OCI-LY7 (cell line): ENCODE measurements around the gene CRHR1. TPM values are rescaled to one million over a fixed set of nuclear protein-coding genes. Genes with fewer than 3 reads are reported as not detected.

Experiments used
- BruUV-seq: library from RNA; stranded (reverse); fragments of 400-500 nt; replicated peaks from 2 replicates; lab custom pipeline; 2021; lab: Mats Ljungman, UMichigan
- CTCF ChIA-PET: fragments of 300-600 bp; sonication (Branson Sonifier 250); formaldehyde crosslinking; loops from one replicate; lab custom pipeline; 2022; ENCODE audit warnings: antibody characterized with exemption; ENCODE audit not compliant: unreplicated experiment; lab: Charles Lee
- POLR2A ChIA-PET: fragments of 300-600 bp; sonication (Branson Sonifier 250); formaldehyde crosslinking; loops from one replicate; lab custom pipeline; 2022; ENCODE audit warnings: antibody characterized with exemption; lab: Charles Lee
- DNase-seq: peaks from one replicate; pipeline ENCODE4 v3.0.0-alpha.2; 2015; ENCODE audit warnings: low spot score
- H2AFZ ChIP-seq: fragments of 200-600 bp; sonication (generic), shearing (Covaris generic); 2 replicates; pipeline ENCODE4 v1.6.1; 2014; ENCODE audit warnings: mild to moderate bottlenecking, antibody characterized with exemption, low read length, moderate library complexity
- H3K27ac ChIP-seq: fragments of 200-600 bp; sonication (generic); 2 replicates; pipeline ENCODE4 v1.5.1; 2014; ENCODE audit warnings: mixed run types, low read depth, mild to moderate bottlenecking, moderate library complexity, low read length, inconsistent platforms; ENCODE audit not compliant: poor library complexity, severe bottlenecking
- H3K36me3 ChIP-seq: fragments of 200-600 bp; sonication (generic); 2 replicates; pipeline ENCODE4 v1.6.1; 2014; ENCODE audit warnings: mild to moderate bottlenecking, antibody characterized with exemption, low read length, moderate library complexity, mixed read lengths; ENCODE audit not compliant: insufficient read depth
- H3K4me1 ChIP-seq: fragments of 200-600 bp; sonication (generic); 2 replicates; pipeline ENCODE4 v1.5.1; 2014; ENCODE audit warnings: mild to moderate bottlenecking, low read length; ENCODE audit not compliant: insufficient read depth, poor library complexity, severe bottlenecking
- H3K4me2 ChIP-seq: fragments of 200-600 bp; sonication (generic); 2 replicates; pipeline ENCODE4 v1.6.1; 2014; ENCODE audit warnings: mild to moderate bottlenecking, low read length
- H3K4me3 ChIP-seq: fragments of 200-600 bp; sonication (generic); 2 replicates; pipeline ENCODE4 v1.5.1; 2014; ENCODE audit warnings: mild to moderate bottlenecking, low read depth, low read length; ENCODE audit not compliant: poor library complexity, severe bottlenecking
- H3K79me2 ChIP-seq: fragments of 200-600 bp; sonication (generic); 2 replicates; pipeline ENCODE4 v1.6.1; 2016; ENCODE audit warnings: low read depth, mild to moderate bottlenecking, low read length, moderate library complexity, mixed read lengths; ENCODE audit not compliant: insufficient read depth
- H3K9me2 ChIP-seq: fragments of 200-600 bp; sonication (generic); 2 replicates; pipeline ENCODE4 v1.6.1; 2016; ENCODE audit warnings: mild to moderate bottlenecking, low read length, mixed read lengths; ENCODE audit not compliant: insufficient read depth
- H3K9me3 ChIP-seq: fragments of 200-600 bp; sonication (generic); 2 replicates; pipeline ENCODE4 v1.6.1; 2014; ENCODE audit warnings: mild to moderate bottlenecking, mixed run types, low read length, mixed read lengths
- H4K20me1 ChIP-seq: fragments of 200-600 bp; sonication (generic); 2 replicates; pipeline ENCODE4 v1.6.1; 2014; ENCODE audit warnings: mild to moderate bottlenecking, antibody characterized with exemption, low read length, moderate library complexity, mixed read lengths; ENCODE audit not compliant: insufficient read depth
- CTCF ChIP-seq: fragments of 200-600 bp; sonication (generic); conservative IDR thresholded peaks from 2 replicates; pipeline ENCODE4 v1.5.1; 2014; ENCODE audit warnings: mild to moderate bottlenecking, antibody characterized with exemption, low read length, moderate library complexity, mixed read lengths
- EZH2phosphoT487 ChIP-seq: fragments of 200-600 bp; sonication (generic); IDR thresholded peaks from 2 replicates; pipeline ENCODE4 v1.6.1; 2018; ENCODE audit warnings: low read depth, borderline replicate concordance, mild to moderate bottlenecking, mixed run types, antibody characterized with exemption, low read length, moderate library complexity, mixed read lengths
- intact Hi-C: fragments of 100-400 bp; cut with micrococcal nuclease; formaldehyde crosslinking; loops from one replicate; pipeline ENCODE4 v1.10.0; 2022; ENCODE audit not compliant: unreplicated experiment
- total RNA-seq, 2 experiments: library from RNA; depleted of rRNA in 1 of 2; stranded (reverse); fragments of >200 nt in 1 of 2; shearing (Covaris generic) in 1 of 2; gene quantifications; 2 replicates each; pipeline ENCODE4 v1.2.3, GENCODE V29; 2014 to 2022

CRHR1 gene
- total RNA-seq, 2 experiments from 2014 or later: not detected

- intact Hi-C loops: no loop called here
- Histone ChIP-seq H4K20me1 (no peaks in the 10 kb centered on the region), H3K36me3 (no peaks in the 10 kb centered on the region), H3K9me2 (no peaks in the 10 kb centered on the region), H3K79me2 (no peaks in the 10 kb centered on the region), H3K27ac (no peak overlapping the region), H3K9me3 (no peaks in the 10 kb centered on the region), H3K4me2 (no peak overlapping the region), H3K4me3 (no peak overlapping the region), H2AFZ (no peak overlapping the region), H3K4me1 (no peaks in the 10 kb centered on the region)
- ChIA-PET POLR2A (no interaction called here), CTCF (interaction anchor here (0.6 kb wide), 1 partner anchor 141 kb away, joined by 3 read pairs; no protein-coding TSS in a partner anchor)
- no TSS peak for BruUV-seq
- no peak for TF ChIP-seq EZH2phosphoT487
- DNase-seq: no peak
Observed at GRCh38 chr17:45787656-45788055, 3.5 kb downstream of the CRHR1 start.

- H3K4me1 ChIP-seq: no peaks in the 10 kb centered on the region
- H3K79me2 ChIP-seq: no peaks in the 10 kb centered on the region
- H3K36me3 ChIP-seq: no peaks in the 10 kb centered on the region
- no peaks in the 10 kb centered on the region for H3K9me3 ChIP-seq
- no peak overlapping the region for H3K27ac ChIP-seq
- no peak overlapping the region for H3K4me2 ChIP-seq
- CTCF ChIA-PET: interaction anchor here (0.6 kb wide), 1 partner anchor 141 kb away, joined by 3 read pairs; no protein-coding TSS in a partner anchor
- no peaks in the 10 kb centered on the region for H3K9me2 ChIP-seq
- TF ChIP-seq EZH2phosphoT487 (no peak), CTCF (no peak)
- DNase-seq: no peak
- intact Hi-C loops: no loop called here
- POLR2A ChIA-PET: no interaction called here
- no peak overlapping the region for H2AFZ ChIP-seq
- H3K4me3 ChIP-seq: no peak overlapping the region
- H4K20me1 ChIP-seq: no peaks in the 10 kb centered on the region
- no TSS peak for BruUV-seq
Observed at GRCh38 chr17:45788057-45788456, 3.9 kb downstream of the CRHR1 start.

GRCh38 chr17:45789874-45790273 lies 5.8 kb downstream of the CRHR1 start:
- intact Hi-C loops: loop anchor here (10.0 kb wide), 1 partner anchor 145 kb away; no protein-coding TSS in a partner anchor
- BruUV-seq: no TSS peak
- Histone ChIP-seq H4K20me1 (no peaks in the 10 kb centered on the region), H2AFZ (no peak overlapping the region), H3K9me3 (no peaks in the 10 kb centered on the region), H3K4me2 (no peak overlapping the region), H3K9me2 (no peaks in the 10 kb centered on the region), H3K4me3 (no peak overlapping the region), H3K4me1 (no peaks in the 10 kb centered on the region), H3K36me3 (no peaks in the 10 kb centered on the region), H3K79me2 (no peaks in the 10 kb centered on the region), H3K27ac (no peak overlapping the region)
- TF ChIP-seq EZH2phosphoT487: no peak
- TF ChIP-seq CTCF: no peak
- POLR2A ChIA-PET: no interaction called here
- DNase-seq: no peak
- CTCF ChIA-PET: no interaction called here
